ENCODE data around the gene FCRL1.
A peak's percentile ranks its signal among the peaks of the same experiment; 100 is the strongest.

The FCRL1 gene, protein sequence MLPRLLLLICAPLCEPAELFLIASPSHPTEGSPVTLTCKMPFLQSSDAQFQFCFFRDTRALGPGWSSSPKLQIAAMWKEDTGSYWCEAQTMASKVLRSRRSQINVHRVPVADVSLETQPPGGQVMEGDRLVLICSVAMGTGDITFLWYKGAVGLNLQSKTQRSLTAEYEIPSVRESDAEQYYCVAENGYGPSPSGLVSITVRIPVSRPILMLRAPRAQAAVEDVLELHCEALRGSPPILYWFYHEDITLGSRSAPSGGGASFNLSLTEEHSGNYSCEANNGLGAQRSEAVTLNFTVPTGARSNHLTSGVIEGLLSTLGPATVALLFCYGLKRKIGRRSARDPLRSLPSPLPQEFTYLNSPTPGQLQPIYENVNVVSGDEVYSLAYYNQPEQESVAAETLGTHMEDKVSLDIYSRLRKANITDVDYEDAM

GRCh38 chr1:157819896-157820295 is at the start of gene FCRL1:
Gene FCRL1 (minus strand): TSS chr1:157820120. CDS start chr1:157820037, 83 bp downstream.
- DNase-seq, result no peak
- CTCF ChIA-PET, result no interaction called here
- Mint-ChIP-seq H3K27me3 (no peaks in the 10 kb centered on the region), H3K9me3 (no peaks in the 10 kb centered on the region), H3K4me3 (no peak within 1 kb of the TSS), H3K36me3 (no peaks in the 10 kb centered on the region), H3K4me1 (no peaks in the 10 kb centered on the region), H3K27ac (no peak within 1 kb of the TSS)

GRCh38 chr1:157868654-157869053 is 48.7 kb upstream of the FCRL1 start:
- Mint-ChIP-seq H3K36me3 (no peaks in the 10 kb centered on the region), H3K27ac (no peak overlapping the region), H3K4me3 (no peak overlapping the region), H3K27me3 (no peaks in the 10 kb centered on the region), H3K9me3 (no peaks in the 10 kb centered on the region), H3K4me1 (no peaks in the 10 kb centered on the region)
- CTCF ChIA-PET, result no interaction called here
- no peak for DNase-seq

DNA sequence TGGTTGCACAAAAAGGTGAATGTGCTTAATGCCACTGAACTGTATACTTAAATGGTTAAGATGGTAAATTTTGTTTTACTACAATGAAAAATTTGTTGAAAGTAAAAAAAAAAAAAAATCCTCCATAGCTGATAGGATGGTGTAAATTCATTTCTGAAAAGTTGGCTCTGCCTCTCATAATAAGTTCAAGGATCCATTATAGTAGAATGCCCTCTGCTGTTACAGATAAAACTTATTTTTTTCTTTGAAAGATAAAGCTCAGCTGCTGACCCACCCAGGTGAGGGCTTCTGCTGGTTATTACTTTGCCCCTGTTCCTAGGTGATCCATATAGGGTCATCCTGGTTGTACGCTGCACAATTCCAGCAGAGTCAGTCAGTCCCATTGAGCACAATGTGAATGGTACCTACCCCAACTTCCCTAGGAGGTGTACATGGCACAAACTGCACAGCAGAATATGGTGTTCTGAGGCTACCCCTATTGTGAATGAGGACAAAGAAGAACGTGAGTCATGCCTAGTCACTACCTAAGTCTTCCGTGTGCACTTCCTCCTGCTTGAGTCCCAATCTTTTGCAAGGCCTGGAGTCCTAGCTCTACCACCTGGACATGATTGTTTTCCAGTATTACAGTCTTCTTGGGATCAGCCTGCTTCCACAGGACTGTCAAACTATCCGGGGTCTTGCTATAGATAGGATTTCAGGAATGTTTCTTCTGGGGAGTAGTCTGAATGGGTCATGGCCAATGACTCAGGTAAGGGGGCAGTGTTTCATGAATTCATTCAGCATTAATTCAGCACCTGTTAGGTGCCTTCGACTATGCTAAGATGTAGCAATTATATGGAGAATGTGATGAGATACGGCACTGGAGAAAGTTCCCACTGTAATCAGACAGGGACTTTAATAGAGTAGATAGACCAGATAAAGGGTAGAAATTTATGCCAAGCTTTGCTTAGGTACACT is 42.5 kb upstream of the FCRL1 start:
- CTCF ChIA-PET, result no interaction called here
- Mint-ChIP-seq H3K9me3 (no peaks in the 10 kb centered on the region), H3K36me3 (no peaks in the 10 kb centered on the region), H3K27me3 (no peaks in the 10 kb centered on the region), H3K27ac (no peak overlapping the region), H3K4me1 (no peaks in the 10 kb centered on the region), H3K4me3 (no peak overlapping the region)
- DNase-seq, result no peak

- Mint-ChIP-seq H3K9me3 (no peaks in the 10 kb centered on the region), H3K27ac (no peak overlapping the region), H3K4me1 (no peaks in the 10 kb centered on the region), H3K27me3 (no peaks in the 10 kb centered on the region), H3K4me3 (no peak overlapping the region), H3K36me3 (no peaks in the 10 kb centered on the region)
- no peak for DNase-seq
- CTCF ChIA-PET, result no interaction called here
Measured at GRCh38 chr1:157856538-157856937, 36.6 kb upstream of the FCRL1 start.

DNA sequence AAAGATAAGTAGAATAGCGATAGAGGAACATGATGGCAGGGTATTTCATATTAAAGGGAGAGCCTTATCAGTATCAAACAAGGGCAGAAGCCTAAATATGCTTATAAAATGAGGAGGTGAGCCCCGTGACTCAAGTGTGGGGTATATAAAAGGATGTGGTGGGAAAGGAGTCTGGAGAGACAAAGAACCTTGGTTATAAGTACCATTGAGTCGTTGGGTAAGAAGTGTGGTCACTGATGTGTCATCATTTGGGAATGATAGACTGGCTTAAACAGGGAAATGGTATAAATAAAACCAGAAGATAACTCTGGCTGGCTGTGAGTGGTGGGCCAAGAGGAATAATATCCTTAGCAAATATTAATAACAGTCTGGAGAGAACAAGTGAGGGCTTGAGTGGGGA is 32.6 kb upstream of the FCRL1 start:
- Mint-ChIP-seq H3K27me3 (peaks cover 4% of the 10 kb centered on the region), H3K36me3 (no peaks in the 10 kb centered on the region), H3K4me3 (no peak overlapping the region), H3K27ac (no peak overlapping the region), H3K9me3 (no peaks in the 10 kb centered on the region), H3K4me1 (no peaks in the 10 kb centered on the region)
- DNase-seq, result no peak
- CTCF ChIA-PET, result no interaction called here

- H3K27me3 Mint-ChIP-seq, result peaks cover 4% of the 10 kb centered on the region
- H3K27ac Mint-ChIP-seq, result peak overlapping the region; percentile 63
- CTCF ChIA-PET, result no interaction called here
- H3K9me3 Mint-ChIP-seq, result no peaks in the 10 kb centered on the region
- no peak overlapping the region for H3K4me3 Mint-ChIP-seq
- no peaks in the 10 kb centered on the region for H3K4me1 Mint-ChIP-seq
- no peaks in the 10 kb centered on the region for H3K36me3 Mint-ChIP-seq
- DNase-seq, result no peak
Measured at GRCh38 chr1:157849229-157849875, 29.4 kb upstream of the FCRL1 start.

DNA sequence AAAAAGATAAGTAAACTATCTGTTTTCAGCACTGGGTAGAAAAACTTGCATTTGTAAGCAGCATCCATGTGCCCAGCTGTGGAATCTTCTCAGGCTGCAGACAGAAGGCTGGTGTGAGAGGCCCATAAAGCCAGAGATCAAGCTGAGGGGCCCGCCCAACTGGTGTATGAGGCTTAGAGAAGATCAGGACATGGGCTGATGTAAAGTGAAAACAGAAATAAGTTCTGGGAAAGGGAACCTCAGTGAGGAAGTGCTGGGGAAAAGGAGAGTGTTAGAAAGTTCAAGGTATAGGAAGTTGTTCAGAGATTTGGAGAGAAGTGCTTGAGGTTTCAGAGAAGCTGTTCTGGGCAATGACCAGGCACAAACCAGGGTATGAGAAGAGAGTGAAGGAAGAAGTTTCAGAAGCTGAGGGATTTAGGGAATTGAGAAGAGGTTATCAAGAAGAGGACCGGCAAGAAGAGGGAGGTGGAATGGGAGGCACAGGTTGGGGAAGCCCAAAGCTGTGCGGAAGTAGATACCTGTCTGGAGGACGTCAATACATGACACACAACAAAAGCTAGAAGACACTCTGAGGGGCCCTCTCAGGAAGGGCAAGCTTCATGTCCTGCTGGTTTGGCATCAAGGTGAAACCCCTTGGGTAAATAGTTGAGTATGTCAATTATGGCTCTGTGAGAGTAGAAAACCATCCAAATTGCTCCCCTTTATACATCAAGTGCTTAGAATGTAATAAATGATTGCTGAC is 24.3 kb upstream of the FCRL1 start:
- H3K4me3 Mint-ChIP-seq, result no peak overlapping the region

GRCh38 chr1:157842939-157843338 is 23.0 kb upstream of the FCRL1 start:
- no peaks in the 10 kb centered on the region for H3K4me1 Mint-ChIP-seq
- no peaks in the 10 kb centered on the region for H3K36me3 Mint-ChIP-seq
- H3K4me3 Mint-ChIP-seq, result no peak overlapping the region
- DNase-seq, result no peak
- no peak overlapping the region for H3K27ac Mint-ChIP-seq
- no peaks in the 10 kb centered on the region for H3K9me3 Mint-ChIP-seq
- no peaks in the 10 kb centered on the region for H3K27me3 Mint-ChIP-seq
- CTCF ChIA-PET, result no interaction called here

More for the DNA sequence above, 24.3 kb upstream of the FCRL1 start:
- no peaks in the 10 kb centered on the region for H3K36me3 Mint-ChIP-seq
- no peaks in the 10 kb centered on the region for H3K4me1 Mint-ChIP-seq
- no peaks in the 10 kb centered on the region for H3K27me3 Mint-ChIP-seq
- H3K27ac Mint-ChIP-seq, result no peak overlapping the region
- CTCF ChIA-PET, result no interaction called here
- H3K9me3 Mint-ChIP-seq, result no peaks in the 10 kb centered on the region
- DNase-seq, result no peak

GRCh38 chr1:157841708-157842107 is 21.8 kb upstream of the FCRL1 start, which contains the start of gene CD5L:
Gene CD5L (minus strand): TSS chr1:157841808. CDS start chr1:157841701, 107 bp downstream.
- no peak for DNase-seq
- Mint-ChIP-seq H3K36me3 (no peaks in the 10 kb centered on the region), H3K4me1 (no peaks in the 10 kb centered on the region), H3K27me3 (no peaks in the 10 kb centered on the region), H3K9me3 (no peaks in the 10 kb centered on the region), H3K4me3 (no peak within 1 kb of the TSS), H3K27ac (no peak within 1 kb of the TSS)
- CTCF ChIA-PET, result no interaction called here

DNA sequence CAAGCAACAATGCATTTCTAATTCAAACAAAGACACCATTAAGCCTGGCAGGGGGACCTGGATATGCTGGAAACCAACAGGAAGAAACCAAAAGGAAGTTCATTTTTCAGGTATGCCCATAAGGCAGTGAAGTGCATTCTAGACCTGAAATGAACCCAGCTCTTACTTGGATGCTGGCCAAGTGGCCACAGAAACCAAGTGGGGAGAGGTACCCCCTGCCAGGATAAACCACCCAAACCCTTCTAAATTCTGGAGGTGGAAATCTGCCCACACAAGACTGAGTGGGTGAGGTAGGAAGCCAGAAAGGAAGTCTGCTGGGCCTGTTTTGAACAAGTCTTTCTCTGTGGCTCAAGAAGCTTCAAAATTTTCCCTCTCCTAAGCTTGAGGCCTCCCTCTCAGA is 19.0 kb upstream of the FCRL1 start:
- no peak for DNase-seq
- Mint-ChIP-seq H3K9me3 (no peaks in the 10 kb centered on the region), H3K27ac (no peak overlapping the region), H3K27me3 (no peaks in the 10 kb centered on the region), H3K4me3 (no peak overlapping the region), H3K4me1 (no peaks in the 10 kb centered on the region), H3K36me3 (no peaks in the 10 kb centered on the region)
- CTCF ChIA-PET, result no interaction called here

DNA sequence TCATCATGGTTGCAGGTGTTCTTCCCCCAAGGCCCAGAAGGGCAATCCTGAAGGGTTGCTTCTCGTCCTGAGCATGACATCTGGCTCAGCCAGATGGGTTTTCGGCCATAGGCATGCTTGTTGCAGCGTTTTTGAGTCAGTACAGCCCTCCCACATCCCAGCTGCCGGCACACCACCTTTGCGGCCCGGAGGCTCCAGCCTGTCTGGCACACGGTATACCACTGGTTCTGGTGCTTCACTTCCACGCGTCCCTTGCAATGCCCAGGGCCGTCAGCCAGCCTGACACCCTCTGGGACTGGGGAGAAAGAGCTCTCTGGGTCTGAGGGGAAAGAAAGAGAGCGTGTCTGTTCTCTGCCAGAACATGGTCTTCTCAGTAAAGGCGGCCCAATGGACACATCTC is 14.5 kb upstream of the FCRL1 start:
- Mint-ChIP-seq H3K4me1 (no peaks in the 10 kb centered on the region), H3K4me3 (no peak overlapping the region), H3K27me3 (no peaks in the 10 kb centered on the region), H3K36me3 (no peaks in the 10 kb centered on the region), H3K27ac (no peak overlapping the region), H3K9me3 (no peaks in the 10 kb centered on the region)
- DNase-seq, result no peak
- CTCF ChIA-PET, result no interaction called here

DNA sequence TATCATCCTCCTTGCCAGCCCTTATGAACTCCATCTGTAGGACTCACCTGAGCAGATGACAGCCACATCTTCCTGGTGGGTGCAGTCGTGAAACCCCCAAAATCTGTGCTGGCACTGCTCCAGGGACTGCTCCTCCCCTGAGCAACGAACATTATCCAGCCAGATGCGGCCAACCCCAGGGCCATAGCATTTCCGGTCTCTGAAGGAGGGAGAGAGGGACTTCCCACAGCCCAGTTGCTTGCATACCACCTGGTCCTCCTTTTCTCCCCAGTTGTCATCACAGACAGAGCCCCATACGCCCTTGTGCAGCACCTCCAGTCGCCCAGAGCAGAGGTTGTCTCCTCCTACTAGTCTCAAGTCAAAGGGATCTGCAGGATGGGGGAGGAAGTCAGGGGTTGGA is 13.2 kb upstream of the FCRL1 start:
- Mint-ChIP-seq H3K27me3 (no peaks in the 10 kb centered on the region), H3K4me3 (no peak overlapping the region), H3K36me3 (no peaks in the 10 kb centered on the region), H3K27ac (no peak overlapping the region), H3K4me1 (no peaks in the 10 kb centered on the region), H3K9me3 (no peaks in the 10 kb centered on the region)
- DNase-seq, result no peak
- CTCF ChIA-PET, result no interaction called here

GRCh38 chr1:157831968-157832626 is 12.2 kb upstream of the FCRL1 start:
- Mint-ChIP-seq H3K4me3 (no peak overlapping the region), H3K36me3 (no peaks in the 10 kb centered on the region), H3K27ac (no peak overlapping the region), H3K27me3 (no peaks in the 10 kb centered on the region), H3K9me3 (no peaks in the 10 kb centered on the region), H3K4me1 (no peaks in the 10 kb centered on the region)
- DNase-seq, result no peak
- CTCF ChIA-PET, result no interaction called here
